Stomach (tissue), 9 donors: ENCODE data around the gene SAAL1. TPM values are rescaled to one million over a fixed set of nuclear protein-coding genes. Genes with fewer than 3 reads are reported as not detected.
A peak's percentile ranks its signal among the peaks of the same experiment; 100 is the strongest.

Experiments used
- DNase-seq, 2 donors: peaks; one replicate each; pipeline versions ENCODE4 v3.0.0 to v3.0.0-alpha.2; 2013 to 2019
- H3K27ac ChIP-seq, 5 donors: fragments of 200-600 bp in 4 of 5; sonication (generic) in 4 of 5; one replicate each; pipeline ENCODE4 v1.5.1; 2013 to 2019; ENCODE audit warnings: mild to moderate bottlenecking in 1 of 5, moderate library complexity in 1 of 5
- H3K27me3 ChIP-seq, 3 donors: fragments of 200-600 bp; sonication (generic); one replicate each; pipeline ENCODE4 v1.5.1; 2017 to 2019; ENCODE audit warnings: mixed run types in 1 of 3
- H3K36me3 ChIP-seq, 4 donors: fragments of 200-600 bp; sonication (generic); 1 replicate in 3 of 4; 2 replicates in 1 of 4; pipeline ENCODE4 v1.5.1; 2016 to 2019
- H3K4me1 ChIP-seq, 4 donors: fragments of 200-600 bp; sonication (generic); one replicate each; pipeline ENCODE4 v1.5.1; 2016 to 2019
- H3K4me3 ChIP-seq, 4 donors: fragments of 200-600 bp; sonication (generic) in 3 of 4; one replicate each; pipeline ENCODE4 v1.5.1; 2016 to 2019; ENCODE audit warnings: mild to moderate bottlenecking in 1 of 4
- H3K9me3 ChIP-seq, 4 donors: fragments of 200-600 bp; sonication (generic); one replicate each; pipeline ENCODE4 v1.5.1; 2016 to 2019
- EP300 ChIP-seq: sonication (generic); formaldehyde crosslinking; IDR thresholded peaks from one replicate; pipeline ENCODE4 v1.6.1; 2017; ENCODE audit warnings: antibody characterized with exemption
- POLR2A ChIP-seq, 4 donors: fragments of 450-650 bp; IDR thresholded peaks; one replicate each; pipeline ENCODE4 v1.6.1; 2016; ENCODE audit warnings: antibody characterized with exemption in 4 of 4, control low read depth in 2 of 4, mild to moderate bottlenecking in 1 of 4, moderate library complexity in 1 of 4
- POLR2AphosphoS5 ChIP-seq, 3 donors: sonication (generic); formaldehyde crosslinking; IDR thresholded peaks; one replicate each; pipeline ENCODE4 v1.6.1; 2016; ENCODE audit warnings: antibody characterized with exemption in 3 of 3
- WGBS, 5 donors: extraction: QIAGEN DNeasy Blood & Tissue Kit in 3 of 5; methylation state at CpG; one replicate each; pipeline versions ENCODE4 v1.1.5 to v1.1.7; 2013 to 2018; 5-methylcytosine and 5-hydroxymethylcytosine counted together
- intact Hi-C: fragments of 100-400 bp; cut with DNase I; formaldehyde crosslinking; loops from one replicate; pipeline ENCODE4 v1.15.1; 2023; ENCODE audit warnings: low total_unique reads
- polyA plus RNA-seq, 3 donors: library from polyadenylated mRNA; stranded (reverse); fragments of 200-250 nt; gene quantifications; one replicate each; pipeline ENCODE4 v1.2.3, GENCODE V29; 2013
- small RNA-seq, 4 donors: library from RNA; depleted of rRNA; stranded (forward); fragments of <200 nt; gene quantifications; one replicate each; pipeline ENCODE3, GENCODE V24; 2016
- total RNA-seq, 5 donors: library from RNA; depleted of rRNA; stranded (reverse); fragments of >200 nt; gene quantifications; one replicate each; pipeline versions ENCODE4 v1.1.0 to v1.2.3, GENCODE V29; 2014 to 2016
- TF ChIP-seq, protein P1 (sequence below), 7 experiments: fragments of 450-650 bp in 4 of 7; fragments of 200-600 bp in 3 of 7; sonication (generic) in 3 of 7; IDR thresholded peaks; one replicate each; pipeline ENCODE4 v1.5.1; 2016 to 2019; ENCODE audit warnings: antibody characterized with exemption in 7 of 7, control low read depth in 2 of 7, mild to moderate bottlenecking in 1 of 7
- donor health status: healthy with polysubstance abuse.
- donor health status: Bipolar disorder and iron deficiency.
- donor health status: healthy.

Gene SAAL1
- total and polyA plus RNA-seq, 8 donors = 2.0 to 20.2 (median 10.8) TPM

DNA sequence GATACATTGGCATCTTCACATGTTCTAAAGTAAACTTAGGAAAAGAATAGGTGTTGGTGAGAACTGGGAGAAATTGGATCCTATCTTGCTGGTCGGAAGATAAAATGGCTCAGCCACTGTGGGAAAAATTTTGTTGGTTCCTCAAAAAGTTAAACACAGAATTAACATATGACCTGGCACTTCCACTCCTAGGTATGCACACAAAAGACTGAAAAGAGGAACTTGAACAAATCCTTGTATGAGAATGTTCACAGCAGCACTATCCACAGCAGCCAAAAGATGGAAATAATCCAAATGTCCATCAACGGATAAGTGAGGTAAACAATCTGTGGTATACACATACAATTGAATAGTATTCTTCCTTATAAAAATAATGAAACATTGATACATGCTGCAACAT is 55.0 kb downstream of the SAAL1 start:
- Histone ChIP-seq H3K36me3 (no peaks in the 10 kb centered on the region), H3K4me1 (peaks cover 3 to 8% (median 7%) of the 10 kb centered on the region in 4 donors), H3K9me3 (peaks cover 0 to 6% (median 0%) of the 10 kb centered on the region in 4 donors), H3K27me3 (peaks cover 0 to 34% (median 8%) of the 10 kb centered on the region in 3 donors), H3K4me3 (no peak overlapping the region), H3K27ac (no peak overlapping the region)
- no peak for DNase-seq
- whole genome bisulfite sequencing, 5 donors = 43 to 52% (median 45%) methylated on average over 2 of the region's 2 CpGs
- TF ChIP-seq EP300 (no peak), POLR2A (IDR thresholded peaks at IDR 0.05) (no peak), POLR2AphosphoS5 (IDR thresholded peaks at IDR 0.05) (no peak)
- TF ChIP-seq, protein P1, sequence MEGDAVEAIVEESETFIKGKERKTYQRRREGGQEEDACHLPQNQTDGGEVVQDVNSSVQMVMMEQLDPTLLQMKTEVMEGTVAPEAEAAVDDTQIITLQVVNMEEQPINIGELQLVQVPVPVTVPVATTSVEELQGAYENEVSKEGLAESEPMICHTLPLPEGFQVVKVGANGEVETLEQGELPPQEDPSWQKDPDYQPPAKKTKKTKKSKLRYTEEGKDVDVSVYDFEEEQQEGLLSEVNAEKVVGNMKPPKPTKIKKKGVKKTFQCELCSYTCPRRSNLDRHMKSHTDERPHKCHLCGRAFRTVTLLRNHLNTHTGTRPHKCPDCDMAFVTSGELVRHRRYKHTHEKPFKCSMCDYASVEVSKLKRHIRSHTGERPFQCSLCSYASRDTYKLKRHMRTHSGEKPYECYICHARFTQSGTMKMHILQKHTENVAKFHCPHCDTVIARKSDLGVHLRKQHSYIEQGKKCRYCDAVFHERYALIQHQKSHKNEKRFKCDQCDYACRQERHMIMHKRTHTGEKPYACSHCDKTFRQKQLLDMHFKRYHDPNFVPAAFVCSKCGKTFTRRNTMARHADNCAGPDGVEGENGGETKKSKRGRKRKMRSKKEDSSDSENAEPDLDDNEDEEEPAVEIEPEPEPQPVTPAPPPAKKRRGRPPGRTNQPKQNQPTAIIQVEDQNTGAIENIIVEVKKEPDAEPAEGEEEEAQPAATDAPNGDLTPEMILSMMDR (IDR thresholded peaks at IDR 0.05) = no peak
- intact Hi-C loops = no loop called here

DNA sequence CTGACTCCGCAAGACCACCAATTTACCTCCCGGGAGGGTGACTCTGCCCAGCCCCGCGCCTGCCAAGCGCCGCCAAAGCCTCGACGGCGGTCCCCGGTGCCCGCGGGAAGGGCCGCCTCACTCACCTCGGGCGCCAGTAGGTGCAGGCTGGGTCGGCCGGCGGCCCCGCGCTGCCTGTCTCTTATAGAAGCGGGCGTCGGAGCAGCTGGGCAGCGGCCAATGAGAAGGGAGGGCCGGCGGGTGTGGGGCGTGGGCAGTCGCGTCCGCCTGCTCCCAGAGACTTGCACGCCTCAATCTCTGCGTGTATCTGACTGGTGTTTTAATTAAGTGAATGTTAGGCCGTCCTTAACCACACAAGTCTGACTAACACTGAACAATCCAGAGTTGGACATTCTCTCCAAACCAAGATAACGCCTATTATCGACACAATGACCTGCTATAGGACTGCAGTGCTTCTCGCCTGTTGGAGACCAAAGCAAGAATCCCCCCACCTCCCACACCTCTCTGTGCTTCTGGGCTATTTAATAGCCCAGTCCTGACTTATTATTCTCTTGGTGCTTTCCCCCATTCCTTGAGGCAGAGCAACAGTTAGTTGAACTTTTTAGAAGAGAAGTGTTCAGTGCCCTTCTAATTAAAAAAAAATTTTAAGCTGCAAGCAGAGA is 59.6 kb downstream of the SAAL1 start, which contains the start of gene TPH1:
Gene TPH1, minus strand, starts transcription at position 154 of the 662 bp plus-strand sequence. CDS start 5,507 bp downstream, outside the sequence.
- Histone ChIP-seq H3K36me3 (no peaks in the 10 kb centered on the region), H3K4me1 (peaks cover 4 to 11% (median 7%) of the 10 kb centered on the region in 4 donors), H3K27me3 (peaks cover 0 to 46% (median 12%) of the 10 kb centered on the region in 3 donors), H3K4me3 (peak within 1 kb of the TSS in 3 of 4 donors; percentile 9 to 25 (median 13)), H3K27ac (no peak within 1 kb of the TSS), H3K9me3 (peaks cover 0 to 6% (median 0%) of the 10 kb centered on the region in 4 donors)
- intact Hi-C loops = no loop called here
- WGBS, 5 donors = 7 to 18% (median 8%) methylated on average over 14 to 36 of the region's 36 CpGs
- TF ChIP-seq POLR2A (IDR thresholded peaks at IDR 0.05) = no peak
- TF ChIP-seq, protein P1 (IDR thresholded peaks at IDR 0.05) = no peak
- TF ChIP-seq POLR2AphosphoS5 (IDR thresholded peaks at IDR 0.05) = peak in 1 of 3 donors; percentile 14
- TF ChIP-seq EP300 = no peak
- peak; percentile 74 to 75 for DNase-seq

DNA sequence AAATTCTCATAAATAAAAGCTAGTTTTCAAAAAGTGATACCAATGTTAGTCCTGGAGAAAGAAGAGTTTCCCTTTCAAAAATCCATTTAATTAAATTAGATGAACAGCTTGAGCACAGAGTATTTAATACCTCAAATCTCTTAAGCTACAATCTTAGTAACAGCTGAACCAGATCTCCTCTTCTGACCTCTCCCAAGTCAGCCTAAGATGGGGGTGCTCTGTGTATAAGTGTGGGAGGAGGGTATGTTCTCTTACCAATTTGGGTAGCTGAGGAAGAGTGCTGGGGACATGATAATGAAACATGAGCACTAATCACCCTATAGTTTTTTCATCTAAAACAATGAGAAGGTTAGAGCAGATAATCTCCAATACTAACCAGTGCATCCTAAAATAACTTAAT is 69.4 kb downstream of the SAAL1 start:
- Histone ChIP-seq H3K4me3 (no peak overlapping the region), H3K27me3 (no peaks in the 10 kb centered on the region), H3K27ac (no peak overlapping the region), H3K36me3 (no peaks in the 10 kb centered on the region), H3K4me1 (no peaks in the 10 kb centered on the region), H3K9me3 (no peaks in the 10 kb centered on the region)
- intact Hi-C loops = no loop called here
- DNase-seq = no peak
- no peak for TF ChIP-seq POLR2AphosphoS5 (IDR thresholded peaks at IDR 0.05)
- TF ChIP-seq POLR2A (IDR thresholded peaks at IDR 0.05) = no peak
- no peak for TF ChIP-seq EP300
- TF ChIP-seq, protein P1 (IDR thresholded peaks at IDR 0.05) = no peak

Small RNAs within 50 kb of the gene (small RNA-seq; reads per million reads assigned to genes)
- gene HIGD1AP5 = 0 reads per million in 4 donors

Other genes starting within 250 kb of the SAAL1 start
- 100 to 1,000 TPM in 1 of 5 donors, 10 to 100 TPM in 2, 1 to 10 TPM in 1, not detected in 1; 9.3 to 158 (median 20.5) TPM for gene SERGEF, start 93.0 kb downstream of the SAAL1 start, total RNA-seq
- 100 to 1,000 TPM in 1 of 3 donors, 10 to 100 TPM in 2; 73.5 to 101 (median 86.0) TPM for gene SERGEF, start 93.0 kb downstream of the SAAL1 start, polyA plus RNA-seq
- 10 to 100 TPM in 2 of 5 donors, 1 to 10 TPM in 2, not detected in 1; 2.3 to 23.1 (median 11.2) TPM for gene TPH1, start 59.8 kb downstream of the SAAL1 start, total RNA-seq
- 1 to 10 TPM in 2 of 3 donors, under 1 TPM in 1; 0.75 to 3.1 (median 1.5) TPM for gene TPH1, start 59.8 kb downstream of the SAAL1 start, polyA plus RNA-seq
- not detected for gene MRGPRX3, start 26.5 kb upstream of the SAAL1 start, total RNA-seq
- 1 to 10 TPM in 1 of 3 donors, not detected in 2; 1.2 TPM for gene MRGPRX3, start 26.5 kb upstream of the SAAL1 start, polyA plus RNA-seq
- gene MRGPRX4, start 66.8 kb upstream of the SAAL1 start, total RNA-seq = not detected
- not detected for gene MRGPRX4, start 66.8 kb upstream of the SAAL1 start, polyA plus RNA-seq
- gene SAA4, start 130.7 kb upstream of the SAAL1 start, total RNA-seq = not detected
- gene SAA4, start 130.7 kb upstream of the SAAL1 start, polyA plus RNA-seq = 1 to 10 TPM in 1 of 3 donors, not detected in 2; 1.6 TPM
- 10 to 100 TPM in 1 of 5 donors, 1 to 10 TPM in 2, not detected in 2; 2.7 to 60.7 (median 5.2) TPM for gene SAA2, start 142.6 kb upstream of the SAAL1 start, total RNA-seq
- gene SAA2, start 142.6 kb upstream of the SAAL1 start, polyA plus RNA-seq = 10 to 100 TPM in 2 of 3 donors, 1 to 10 TPM in 1; 6.3 to 98.2 (median 42.1) TPM
- 10 to 100 TPM in 1 of 5 donors, 1 to 10 TPM in 1, not detected in 3; 2.7 to 13.9 TPM for gene SAA1, start 160.2 kb upstream of the SAAL1 start, total RNA-seq
- gene SAA1, start 160.2 kb upstream of the SAAL1 start, polyA plus RNA-seq = 100 to 1,000 TPM in 2 of 3 donors, 10 to 100 TPM in 1; 27.5 to 289 (median 171) TPM
- gene HPS5, start 216.1 kb upstream of the SAAL1 start, total RNA-seq = 10 to 100 TPM in 3 of 5 donors, 1 to 10 TPM in 2; 5.2 to 61.3 (median 44.2) TPM
- 1 to 10 TPM; 5.5 to 7.2 (median 6.3) TPM for gene HPS5, start 216.1 kb upstream of the SAAL1 start, polyA plus RNA-seq
- 10 to 100 TPM in 4 of 5 donors, 1 to 10 TPM in 1; 7.8 to 76.4 (median 54.3) TPM for gene GTF2H1, start 216.5 kb upstream of the SAAL1 start, total RNA-seq
- 10 to 100 TPM; 16.1 to 25.1 (median 23.5) TPM for gene GTF2H1, start 216.5 kb upstream of the SAAL1 start, polyA plus RNA-seq